ENCODE results near the gene CTNNA3.
A peak's percentile ranks its signal among the peaks of the same experiment; 100 is the strongest.

The CTNNA3 gene

DNA sequence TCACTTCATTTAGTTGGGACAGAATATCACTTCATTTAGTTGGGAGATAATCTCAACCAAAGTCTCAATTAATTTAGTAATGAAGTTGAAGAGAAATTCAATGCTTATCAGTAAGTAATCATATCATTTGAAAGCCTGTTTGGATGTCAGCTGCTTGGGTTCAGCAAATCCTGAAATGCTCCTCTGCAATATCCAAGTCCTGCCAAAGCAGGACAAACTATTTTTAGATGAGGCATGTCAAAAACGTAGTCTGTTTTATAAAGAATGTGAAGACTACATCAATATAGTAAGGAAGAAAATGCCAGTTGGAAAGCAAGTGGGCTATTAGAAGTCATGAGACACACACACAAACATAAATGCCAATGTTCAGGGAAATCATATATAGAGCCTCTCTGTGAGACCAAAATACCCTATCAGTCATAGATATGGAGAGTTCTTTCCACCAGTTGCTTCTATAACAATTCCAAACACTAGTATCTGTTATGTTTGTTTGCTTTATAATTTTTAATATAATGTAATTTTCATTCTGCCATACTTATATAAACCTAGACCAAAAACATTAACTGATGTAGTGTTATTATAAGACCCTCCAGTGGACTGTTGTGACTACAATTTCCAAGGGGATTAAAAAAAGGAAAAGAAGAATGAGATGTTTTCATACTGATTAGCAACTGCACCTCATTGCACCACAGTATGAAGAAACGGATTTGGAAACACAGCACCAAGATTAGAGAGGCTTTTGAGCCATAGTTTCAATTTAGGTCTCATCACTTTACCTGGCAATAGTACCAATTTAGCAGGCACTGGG lies 609.5 kb downstream of the CTNNA3 start:
- Histone ChIP-seq H3K4me3 (ENCODE audit: extremely low read depth, insufficient read depth, low read length, poor library complexity, severe bottlenecking) (no peak overlapping the region), H3K36me3 (ENCODE audit: control insufficient read depth, insufficient read depth, low read length) (no peaks in the 10 kb centered on the region), H3K9me3 (ENCODE audit: control insufficient read depth, low read length) (no peaks in the 10 kb centered on the region), H3K4me1 (ENCODE audit: control insufficient read depth, insufficient read depth, low read length, poor library complexity, severe bottlenecking) (no peaks in the 10 kb centered on the region), H3K27ac (ENCODE audit: low read depth, low read length, severe bottlenecking) (no peak overlapping the region)
- 44 to 100% methylated on average over 1 of the region's 2 CpGs for WGBS, 2 experiments (ENCODE audit: insufficient coverage in 2 of 2)

DNA sequence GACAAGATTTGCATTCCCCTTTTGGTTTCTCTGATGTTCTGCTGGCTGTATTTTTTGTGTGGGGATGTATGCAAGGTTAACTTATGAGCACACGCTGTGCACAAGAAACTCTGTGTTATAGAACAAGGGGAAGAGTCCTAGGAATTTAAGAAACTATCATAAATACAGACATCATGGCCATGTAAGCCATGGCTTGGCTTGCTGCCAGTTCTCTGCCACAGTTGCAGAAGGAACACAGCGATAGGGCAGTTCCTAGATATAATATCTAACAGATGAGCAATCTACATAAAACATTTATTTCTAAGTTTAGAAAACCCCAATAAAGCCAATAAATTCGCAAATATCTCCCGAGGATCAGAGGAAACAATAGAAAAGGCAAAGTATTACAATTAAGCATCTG lies 616.9 kb downstream of the CTNNA3 start:
- Histone ChIP-seq H3K9me3 (ENCODE audit: control insufficient read depth, low read length) (no peaks in the 10 kb centered on the region), H3K4me3 (ENCODE audit: extremely low read depth, insufficient read depth, low read length, poor library complexity, severe bottlenecking) (no peak overlapping the region), H3K36me3 (ENCODE audit: control insufficient read depth, insufficient read depth, low read length) (no peaks in the 10 kb centered on the region), H3K27ac (ENCODE audit: low read depth, low read length, severe bottlenecking) (no peak overlapping the region), H3K4me1 (ENCODE audit: control insufficient read depth, insufficient read depth, low read length, poor library complexity, severe bottlenecking) (no peaks in the 10 kb centered on the region)
- WGBS, 2 experiments (ENCODE audit: insufficient coverage in 2 of 2) = no CpG with 5 or more reads among the region's 4 CpGs

DNA sequence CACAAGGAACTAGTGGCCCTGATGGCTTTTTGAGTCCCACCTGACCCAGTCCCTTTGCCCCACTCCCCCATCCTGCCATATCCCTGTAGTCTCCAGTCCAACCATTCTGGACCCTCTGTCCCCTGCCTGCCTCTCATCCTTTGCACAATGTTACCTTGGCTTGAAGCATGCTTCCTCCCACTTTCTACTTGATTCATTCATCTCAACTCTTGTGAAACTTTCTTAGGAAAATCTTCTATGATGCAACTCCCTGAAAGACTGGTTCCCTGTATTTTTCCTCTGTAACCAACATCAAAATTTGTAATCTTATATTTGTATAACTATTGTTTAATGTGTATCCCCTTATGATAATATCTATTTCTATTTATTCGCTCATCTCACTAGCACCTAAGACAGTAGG lies 618.6 kb downstream of the CTNNA3 start:
- WGBS, 2 experiments (ENCODE audit: insufficient coverage in 2 of 2) = no CpG with 5 or more reads among the region's 1 CpG
- Histone ChIP-seq H3K36me3 (ENCODE audit: control insufficient read depth, insufficient read depth, low read length) (no peaks in the 10 kb centered on the region), H3K4me1 (ENCODE audit: control insufficient read depth, insufficient read depth, low read length, poor library complexity, severe bottlenecking) (peaks cover 5% of the 10 kb centered on the region), H3K9me3 (ENCODE audit: control insufficient read depth, low read length) (no peaks in the 10 kb centered on the region), H3K27ac (ENCODE audit: low read depth, low read length, severe bottlenecking) (no peak overlapping the region), H3K4me3 (ENCODE audit: extremely low read depth, insufficient read depth, low read length, poor library complexity, severe bottlenecking) (no peak overlapping the region)

DNA sequence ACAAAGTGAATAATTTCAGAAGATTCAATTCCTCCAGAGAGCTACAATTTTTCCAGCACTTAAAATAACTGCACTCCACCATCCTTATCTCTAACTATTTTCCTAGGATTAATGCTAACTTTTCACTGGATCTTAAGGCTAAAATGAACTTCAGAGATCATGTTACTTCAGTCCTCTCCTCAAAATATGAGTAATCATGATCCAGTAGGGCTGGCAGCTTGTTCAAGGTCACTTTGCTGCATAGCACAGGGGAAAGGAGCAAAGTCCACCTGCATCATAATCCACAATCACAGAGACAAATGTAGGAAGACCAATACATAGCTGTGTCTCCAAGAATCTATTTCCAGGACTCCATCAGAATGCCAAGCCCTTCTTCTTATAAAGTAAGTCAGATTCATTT lies 619.9 kb downstream of the CTNNA3 start:
- H3K27ac ChIP-seq (ENCODE audit: low read depth, low read length, severe bottlenecking) = no peak overlapping the region
- no peaks in the 10 kb centered on the region for H3K36me3 ChIP-seq (ENCODE audit: control insufficient read depth, insufficient read depth, low read length)
- H3K9me3 ChIP-seq (ENCODE audit: control insufficient read depth, low read length) = no peaks in the 10 kb centered on the region
- H3K4me3 ChIP-seq (ENCODE audit: extremely low read depth, insufficient read depth, low read length, poor library complexity, severe bottlenecking) = no peak overlapping the region
- peaks cover 5% of the 10 kb centered on the region for H3K4me1 ChIP-seq (ENCODE audit: control insufficient read depth, insufficient read depth, low read length, poor library complexity, severe bottlenecking)

DNA sequence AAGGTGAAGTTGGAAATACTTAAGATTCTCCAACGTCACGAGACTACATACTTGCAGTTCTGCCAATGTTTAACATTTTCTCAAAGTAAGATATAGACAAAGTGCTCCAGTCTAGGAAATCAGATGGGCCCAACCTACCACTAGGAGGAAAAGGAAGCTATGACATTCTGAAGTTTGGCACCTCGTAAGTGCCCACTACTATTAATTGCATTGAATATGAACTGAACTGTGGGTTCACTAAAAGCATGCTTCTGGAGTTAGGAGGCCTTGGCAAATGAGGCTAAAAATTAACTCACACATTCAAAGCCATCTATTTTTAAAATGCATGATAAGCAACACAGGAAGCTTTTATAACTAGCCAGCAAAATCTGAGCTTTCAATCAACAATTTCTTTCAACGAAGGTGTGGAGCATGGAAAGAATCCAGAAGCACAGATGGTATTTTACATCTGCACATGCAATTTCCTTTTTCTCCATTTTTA lies 620.5 kb downstream of the CTNNA3 start:
- Histone ChIP-seq H3K4me1 (ENCODE audit: control insufficient read depth, insufficient read depth, low read length, poor library complexity, severe bottlenecking) (peaks cover 5% of the 10 kb centered on the region), H3K27ac (ENCODE audit: low read depth, low read length, severe bottlenecking) (no peak overlapping the region), H3K4me3 (ENCODE audit: extremely low read depth, insufficient read depth, low read length, poor library complexity, severe bottlenecking) (no peak overlapping the region), H3K9me3 (ENCODE audit: control insufficient read depth, low read length) (no peaks in the 10 kb centered on the region), H3K36me3 (ENCODE audit: control insufficient read depth, insufficient read depth, low read length) (no peaks in the 10 kb centered on the region)
- WGBS, 2 experiments (ENCODE audit: insufficient coverage in 2 of 2) = 93 to 100% methylated on average over 1 to 2 of the region's 4 CpGs

DNA sequence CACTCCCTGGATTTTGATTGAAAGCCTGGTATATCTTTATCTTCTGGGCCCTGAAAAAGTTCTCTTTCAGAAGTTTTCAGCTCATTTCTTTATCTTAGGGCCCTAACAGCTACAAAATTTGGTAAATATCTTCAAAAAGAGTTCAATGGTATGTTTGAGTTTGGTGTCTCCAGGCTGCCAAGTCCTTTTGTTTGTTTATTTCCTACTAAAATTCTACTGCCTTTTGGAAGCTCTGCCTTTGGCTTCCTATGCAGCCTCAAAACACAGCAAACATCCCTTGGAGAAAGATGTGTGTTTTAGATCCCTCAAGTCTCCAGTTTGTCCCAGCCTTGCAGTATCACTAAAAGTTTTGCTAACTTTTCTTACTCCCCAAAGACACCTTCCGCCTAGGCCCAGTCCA lies 623.3 kb downstream of the CTNNA3 start:
- H3K27ac ChIP-seq (ENCODE audit: low read depth, low read length, severe bottlenecking) = peak overlapping the region; percentile 19
- 78 to 80% methylated on average over 1 of the region's 1 CpG for WGBS, 2 experiments (ENCODE audit: insufficient coverage in 2 of 2)
- no peaks in the 10 kb centered on the region for H3K36me3 ChIP-seq (ENCODE audit: control insufficient read depth, insufficient read depth, low read length)

DNA sequence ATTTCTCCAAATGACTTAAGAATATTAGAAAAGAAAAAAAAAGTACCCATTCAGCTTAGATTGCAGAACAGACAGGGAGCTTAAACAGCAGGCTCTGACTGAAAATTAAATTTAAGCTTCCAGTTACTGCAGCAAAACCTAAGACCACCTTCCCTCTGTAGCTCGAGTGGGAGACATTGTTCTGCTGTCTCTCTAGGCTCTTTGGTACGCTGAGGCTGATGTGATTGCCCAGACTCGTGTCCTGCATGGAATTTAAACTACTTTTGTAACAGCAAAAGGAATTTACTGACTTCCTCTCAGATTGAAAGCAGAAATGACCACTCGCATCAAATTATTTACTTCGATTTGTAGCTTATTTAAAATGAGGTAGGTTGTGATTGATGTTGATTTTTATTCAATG lies 645.6 kb downstream of the CTNNA3 start:
- H3K36me3 ChIP-seq (ENCODE audit: control insufficient read depth, insufficient read depth, low read length) = no peaks in the 10 kb centered on the region
- no peaks in the 10 kb centered on the region for H3K9me3 ChIP-seq (ENCODE audit: control insufficient read depth, low read length)
- no peak overlapping the region for H3K27ac ChIP-seq (ENCODE audit: low read depth, low read length, severe bottlenecking)
- H3K4me3 ChIP-seq (ENCODE audit: extremely low read depth, insufficient read depth, low read length, poor library complexity, severe bottlenecking) = no peak overlapping the region
- 61 to 87% methylated on average over 2 to 3 of the region's 5 CpGs for WGBS, 2 experiments (ENCODE audit: insufficient coverage in 2 of 2)
- no peaks in the 10 kb centered on the region for H3K4me1 ChIP-seq (ENCODE audit: control insufficient read depth, insufficient read depth, low read length, poor library complexity, severe bottlenecking)

More for the DNA sequence above, 623.3 kb downstream of the CTNNA3 start:
- H3K4me3 ChIP-seq (ENCODE audit: extremely low read depth, insufficient read depth, low read length, poor library complexity, severe bottlenecking) = no peak overlapping the region
- H3K9me3 ChIP-seq (ENCODE audit: control insufficient read depth, low read length) = no peaks in the 10 kb centered on the region
- H3K4me1 ChIP-seq (ENCODE audit: control insufficient read depth, insufficient read depth, low read length, poor library complexity, severe bottlenecking) = peaks cover 5% of the 10 kb centered on the region

DNA sequence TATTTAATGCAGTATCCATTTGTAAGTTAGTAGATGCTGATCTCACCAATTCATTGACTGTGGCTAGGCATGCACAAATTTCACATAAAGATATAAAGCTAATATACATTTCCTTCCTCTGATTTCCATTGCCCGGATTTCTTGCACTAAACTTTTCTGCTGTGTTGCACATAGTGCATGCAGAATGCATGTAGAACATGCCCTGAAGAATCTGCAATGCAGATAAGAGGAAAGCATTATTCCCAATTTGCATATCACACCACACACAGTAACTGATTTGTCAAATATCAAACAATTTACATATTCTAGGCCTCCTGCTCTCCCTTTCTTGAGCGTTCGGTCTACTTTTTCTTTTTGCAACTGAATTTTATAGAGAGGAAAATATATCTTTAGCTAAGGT lies 646.0 kb downstream of the CTNNA3 start:
- H3K4me1 ChIP-seq (ENCODE audit: control insufficient read depth, insufficient read depth, low read length, poor library complexity, severe bottlenecking) = no peaks in the 10 kb centered on the region
- H3K36me3 ChIP-seq (ENCODE audit: control insufficient read depth, insufficient read depth, low read length) = no peaks in the 10 kb centered on the region
- H3K27ac ChIP-seq (ENCODE audit: low read depth, low read length, severe bottlenecking) = no peak overlapping the region
- H3K4me3 ChIP-seq (ENCODE audit: extremely low read depth, insufficient read depth, low read length, poor library complexity, severe bottlenecking) = no peak overlapping the region
- 78% methylated on average over 1 of the region's 3 CpGs; no CpG with 5 or more reads in 1 of the 2 experiments for WGBS, 2 experiments (ENCODE audit: insufficient coverage in 2 of 2)
- no peaks in the 10 kb centered on the region for H3K9me3 ChIP-seq (ENCODE audit: control insufficient read depth, low read length)

DNA sequence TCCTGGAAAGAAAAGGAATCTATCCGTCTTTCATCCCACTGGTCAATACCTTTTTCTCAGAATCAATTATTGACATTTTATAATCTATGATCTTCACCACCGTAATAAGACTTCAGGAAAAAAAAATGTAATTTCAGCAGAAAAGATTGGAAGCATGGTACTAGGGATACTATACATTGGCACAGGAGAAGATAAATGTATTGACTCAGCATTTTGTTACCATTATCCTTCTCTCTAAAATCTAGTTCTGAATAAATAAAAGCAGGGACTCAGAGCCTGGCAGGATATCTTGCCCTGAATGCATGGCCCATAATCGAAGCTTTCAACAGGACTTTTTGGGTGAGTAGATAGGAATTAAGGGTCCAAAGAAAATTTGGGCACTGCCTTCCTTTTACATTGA lies 649.5 kb downstream of the CTNNA3 start:
- no peaks in the 10 kb centered on the region for H3K4me1 ChIP-seq (ENCODE audit: control insufficient read depth, insufficient read depth, low read length, poor library complexity, severe bottlenecking)
- H3K36me3 ChIP-seq (ENCODE audit: control insufficient read depth, insufficient read depth, low read length) = no peaks in the 10 kb centered on the region
- H3K9me3 ChIP-seq (ENCODE audit: control insufficient read depth, low read length) = no peaks in the 10 kb centered on the region
- H3K27ac ChIP-seq (ENCODE audit: low read depth, low read length, severe bottlenecking) = no peak overlapping the region
- H3K4me3 ChIP-seq (ENCODE audit: extremely low read depth, insufficient read depth, low read length, poor library complexity, severe bottlenecking) = no peak overlapping the region
- WGBS, 2 experiments (ENCODE audit: insufficient coverage in 2 of 2) = 100% methylated on average over 1 of the region's 3 CpGs; no CpG with 5 or more reads in 1 of the 2 experiments

DNA sequence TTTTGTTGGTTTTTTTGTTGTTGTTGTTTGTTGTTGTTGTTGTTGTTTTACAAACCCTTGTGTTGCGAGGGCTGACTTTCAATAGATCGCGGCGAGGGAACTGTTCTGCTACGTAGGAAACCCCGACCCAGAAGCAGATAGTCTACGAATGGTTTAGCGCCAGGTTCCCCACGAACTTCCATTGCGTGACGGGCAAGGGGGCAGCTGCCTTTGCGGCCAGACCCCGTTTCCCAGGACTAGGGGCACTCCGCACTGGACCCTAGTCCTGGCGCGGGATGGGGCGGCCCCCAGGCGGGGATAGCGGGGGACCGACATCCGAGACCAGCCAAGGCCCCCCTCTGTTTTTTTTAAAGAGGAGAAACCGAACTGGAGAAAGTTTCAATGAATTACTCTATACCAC lies 650.6 kb downstream of the CTNNA3 start:
- H3K27ac ChIP-seq (ENCODE audit: low read depth, low read length, severe bottlenecking) = no peak overlapping the region
- H3K9me3 ChIP-seq (ENCODE audit: control insufficient read depth, low read length) = no peaks in the 10 kb centered on the region
- no peak overlapping the region for H3K4me3 ChIP-seq (ENCODE audit: extremely low read depth, insufficient read depth, low read length, poor library complexity, severe bottlenecking)
- no peaks in the 10 kb centered on the region for H3K4me1 ChIP-seq (ENCODE audit: control insufficient read depth, insufficient read depth, low read length, poor library complexity, severe bottlenecking)
- H3K36me3 ChIP-seq (ENCODE audit: control insufficient read depth, insufficient read depth, low read length) = no peaks in the 10 kb centered on the region
- WGBS, 2 experiments (ENCODE audit: insufficient coverage in 2 of 2) = 97% methylated on average over 11 to 16 of the region's 22 CpGs

DNA sequence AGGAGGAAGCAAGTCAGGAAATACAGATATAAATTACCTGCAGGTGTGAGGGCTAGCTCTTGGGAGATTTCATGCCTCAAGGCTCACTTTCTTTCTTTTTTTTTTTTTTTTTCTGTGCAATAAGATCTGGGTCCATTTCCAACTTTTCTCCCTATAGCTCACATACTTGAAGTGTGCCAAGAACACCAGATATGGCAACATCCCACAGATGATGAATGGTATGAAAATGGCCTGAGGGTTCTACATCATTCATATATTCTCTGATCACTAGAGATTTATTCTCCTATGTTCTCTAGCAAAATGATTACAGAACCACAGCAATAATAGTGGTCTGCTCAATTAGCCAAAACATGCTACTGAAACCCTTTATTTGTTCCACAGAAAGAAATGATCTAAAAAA lies 653.0 kb downstream of the CTNNA3 start:
- H3K27ac ChIP-seq (ENCODE audit: low read depth, low read length, severe bottlenecking) = no peak overlapping the region
- H3K36me3 ChIP-seq (ENCODE audit: control insufficient read depth, insufficient read depth, low read length) = no peaks in the 10 kb centered on the region
- H3K4me1 ChIP-seq (ENCODE audit: control insufficient read depth, insufficient read depth, low read length, poor library complexity, severe bottlenecking) = no peaks in the 10 kb centered on the region
- H3K4me3 ChIP-seq (ENCODE audit: extremely low read depth, insufficient read depth, low read length, poor library complexity, severe bottlenecking) = no peak overlapping the region
- no peaks in the 10 kb centered on the region for H3K9me3 ChIP-seq (ENCODE audit: control insufficient read depth, low read length)

Data from mesodermal cell (in vitro differentiated cells).